ENCODE results near the gene TF. TPM values are rescaled to one million over a fixed set of nuclear protein-coding genes. Genes with fewer than 3 reads are reported as not detected.

TF gene
- total RNA-seq = 1 to 10 TPM; 3.7 to 8.2 (median 7.9) TPM

DNA sequence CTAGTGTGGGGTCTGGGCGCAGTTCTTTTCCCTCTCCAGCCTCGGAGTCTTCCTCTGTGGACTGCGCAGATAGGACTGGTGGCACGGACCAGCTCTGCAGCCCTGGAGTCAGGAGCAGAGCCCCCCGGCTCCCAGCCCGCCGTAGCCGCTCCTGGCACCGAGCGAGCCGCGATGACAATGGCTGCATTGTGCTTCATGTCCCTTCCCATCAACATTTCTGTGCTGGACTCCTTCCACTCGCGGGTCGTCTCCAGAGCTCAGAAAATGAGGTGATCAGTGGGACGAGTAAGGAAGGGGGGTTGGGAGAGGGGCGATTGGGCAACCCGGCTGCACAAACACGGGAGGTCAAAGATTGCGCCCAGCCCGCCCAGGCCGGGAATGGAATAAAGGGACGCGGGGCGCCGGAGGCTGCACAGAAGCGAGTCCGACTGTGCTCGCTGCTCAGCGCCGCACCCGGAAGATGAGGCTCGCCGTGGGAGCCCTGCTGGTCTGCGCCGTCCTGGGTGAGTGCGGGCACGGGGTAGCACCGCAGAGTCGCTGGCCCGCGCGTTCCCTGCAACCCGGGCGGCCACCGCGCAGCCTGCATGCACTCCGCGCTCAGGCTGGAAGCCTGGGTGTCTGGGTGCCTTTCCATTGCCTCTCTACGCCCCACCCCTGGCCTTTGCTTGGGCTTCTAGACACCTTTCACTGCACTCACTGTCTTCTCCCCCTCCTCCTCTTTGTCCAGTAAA, at the start of gene TF:
TSS of gene TF (plus strand) at position 413 of the 731 bp plus-strand sequence. CDS start at position 461, 48 bp downstream.
- no peak within 1 kb of the TSS for H3K4me3 Mint-ChIP-seq
- no peaks in the 10 kb centered on the region for H3K9me3 Mint-ChIP-seq
- no peak for DNase-seq
- H3K4me1 Mint-ChIP-seq (ENCODE audit: low read depth) = peaks cover 2% of the 10 kb centered on the region
- H3K27me3 Mint-ChIP-seq (ENCODE audit: low read depth) = peaks cover 39% of the 10 kb centered on the region
- ATAC-seq = peak in 1 of 2 donors; percentile 47
- H3K36me3 Mint-ChIP-seq (ENCODE audit: insufficient read depth) = no peaks in the 10 kb centered on the region

- Mint-ChIP-seq H3K9me3 (no peaks in the 10 kb centered on the region), H3K4me3 (no peak overlapping the region), H3K36me3 (ENCODE audit: insufficient read depth) (no peaks in the 10 kb centered on the region), H3K27me3 (ENCODE audit: low read depth) (peaks cover 4% of the 10 kb centered on the region), H3K4me1 (ENCODE audit: low read depth) (no peaks in the 10 kb centered on the region)
- ATAC-seq (no peak), DNase-seq (no peak)
These were observed 48.2 kb upstream of the TF start for GRCh38 chr3:133697960-133698359.

GRCh38 chr3:133699467-133699866, 46.7 kb upstream of the TF start:
- ATAC-seq (no peak), DNase-seq (no peak)
- Mint-ChIP-seq H3K4me3 (no peak overlapping the region), H3K27me3 (ENCODE audit: low read depth) (peaks cover 4% of the 10 kb centered on the region), H3K9me3 (no peaks in the 10 kb centered on the region), H3K36me3 (ENCODE audit: insufficient read depth) (no peaks in the 10 kb centered on the region), H3K4me1 (ENCODE audit: low read depth) (no peaks in the 10 kb centered on the region)

- no peak for ATAC-seq
- no peak for DNase-seq
These were observed 46.3 kb upstream of the TF start for GRCh38 chr3:133699903-133700302.

GRCh38 chr3:133700351-133700750, 45.8 kb upstream of the TF start:
- Mint-ChIP-seq H3K4me3 (no peak overlapping the region), H3K27me3 (ENCODE audit: low read depth) (peaks cover 6% of the 10 kb centered on the region), H3K9me3 (no peaks in the 10 kb centered on the region), H3K4me1 (ENCODE audit: low read depth) (no peaks in the 10 kb centered on the region), H3K36me3 (ENCODE audit: insufficient read depth) (no peaks in the 10 kb centered on the region)
- no peak for ATAC-seq
- no peak for DNase-seq

More at GRCh38 chr3:133699903-133700302, 46.3 kb upstream of the TF start:
- H3K9me3 Mint-ChIP-seq = no peaks in the 10 kb centered on the region
- H3K4me3 Mint-ChIP-seq = no peak overlapping the region
- peaks cover 4% of the 10 kb centered on the region for H3K27me3 Mint-ChIP-seq (ENCODE audit: low read depth)
- H3K36me3 Mint-ChIP-seq (ENCODE audit: insufficient read depth) = no peaks in the 10 kb centered on the region
- no peaks in the 10 kb centered on the region for H3K4me1 Mint-ChIP-seq (ENCODE audit: low read depth)

DNA sequence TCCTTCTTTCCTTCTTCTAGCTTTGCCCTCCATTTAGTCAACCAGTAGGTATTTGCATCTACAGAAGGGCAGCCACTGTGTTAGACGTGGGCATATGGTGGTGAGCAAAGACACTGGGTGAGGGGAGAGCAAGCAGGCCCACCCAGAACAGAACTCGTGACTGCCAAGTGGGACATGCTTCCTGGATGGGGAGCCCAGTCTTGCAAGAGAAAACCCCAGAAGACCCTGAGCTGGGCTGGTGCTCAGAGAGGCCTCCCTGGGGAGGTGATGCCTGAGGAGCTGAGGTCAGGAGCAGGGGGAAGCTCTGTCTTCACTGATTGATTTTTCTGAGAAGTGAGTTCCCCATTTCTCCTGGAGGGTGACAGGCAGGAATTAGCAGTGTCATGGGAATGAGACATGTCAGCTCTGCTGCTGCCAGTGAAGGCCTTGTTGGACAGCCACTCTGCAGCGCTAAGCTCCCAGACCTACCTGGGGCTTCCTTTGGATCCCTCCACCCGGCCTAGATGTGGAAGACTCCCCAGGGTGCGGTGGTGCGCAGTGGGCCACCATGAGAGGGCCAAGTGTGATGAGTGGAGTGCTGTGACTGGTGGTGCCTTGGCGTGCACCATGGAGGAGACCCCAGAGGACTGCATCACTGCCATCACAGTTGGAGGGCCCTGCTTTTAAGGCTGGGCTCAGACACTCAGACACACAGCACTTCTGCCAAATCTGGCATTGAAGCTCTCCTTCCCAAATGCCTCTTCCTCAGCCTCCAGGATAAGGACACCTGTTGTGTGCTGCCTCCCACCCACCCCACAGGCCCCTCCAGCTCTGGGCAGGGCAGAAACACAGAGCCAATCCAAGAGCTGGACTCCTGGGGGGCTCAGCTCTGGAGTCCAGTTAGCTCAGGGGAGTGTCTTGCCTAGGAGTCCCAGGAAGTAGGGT, 44.5 kb upstream of the TF start:
- Mint-ChIP-seq H3K36me3 (ENCODE audit: insufficient read depth) (no peaks in the 10 kb centered on the region), H3K4me1 (ENCODE audit: low read depth) (no peaks in the 10 kb centered on the region), H3K9me3 (no peaks in the 10 kb centered on the region), H3K4me3 (no peak overlapping the region), H3K27me3 (ENCODE audit: low read depth) (peaks cover 7% of the 10 kb centered on the region)
- ATAC-seq = no peak
- no peak for DNase-seq

GRCh38 chr3:133703915-133704314, 42.3 kb upstream of the TF start:
- Mint-ChIP-seq H3K9me3 (no peaks in the 10 kb centered on the region), H3K36me3 (ENCODE audit: insufficient read depth) (no peaks in the 10 kb centered on the region), H3K27me3 (ENCODE audit: low read depth) (peaks cover 9% of the 10 kb centered on the region), H3K4me3 (no peak overlapping the region), H3K4me1 (ENCODE audit: low read depth) (no peaks in the 10 kb centered on the region)
- ATAC-seq (no peak), DNase-seq (no peak)

DNA sequence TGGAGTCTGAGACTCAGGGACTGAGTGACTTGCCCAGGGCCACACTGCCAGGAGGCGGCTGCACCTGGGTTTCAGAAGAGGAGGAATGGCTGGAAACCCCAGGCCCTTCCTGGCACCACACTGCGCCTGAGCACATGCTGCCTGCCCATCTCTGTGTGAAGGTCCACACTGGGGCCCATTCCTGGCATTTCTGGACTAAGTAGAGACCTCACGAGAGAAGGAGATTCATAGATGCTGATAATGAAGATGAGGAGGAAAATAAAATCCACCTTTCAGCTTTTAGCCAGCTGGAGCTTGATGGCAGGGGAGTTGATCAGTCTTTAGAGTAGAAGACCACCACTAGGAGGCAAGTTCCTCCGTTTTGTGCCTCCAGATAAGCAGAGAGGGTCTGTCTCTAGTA, 40.2 kb upstream of the TF start:
- Mint-ChIP-seq H3K4me3 (no peak overlapping the region), H3K4me1 (ENCODE audit: low read depth) (no peaks in the 10 kb centered on the region)

GRCh38 chr3:133709139-133709750, 36.9 kb upstream of the TF start:
- DNase-seq (no peak), ATAC-seq (no peak)
- H3K36me3 Mint-ChIP-seq (ENCODE audit: insufficient read depth) = no peaks in the 10 kb centered on the region
- H3K9me3 Mint-ChIP-seq = no peaks in the 10 kb centered on the region
- H3K27me3 Mint-ChIP-seq (ENCODE audit: low read depth) = peaks cover 17% of the 10 kb centered on the region
- no peak overlapping the region for H3K4me3 Mint-ChIP-seq
- H3K4me1 Mint-ChIP-seq (ENCODE audit: low read depth) = no peaks in the 10 kb centered on the region

More for the DNA sequence above, 40.2 kb upstream of the TF start:
- Mint-ChIP-seq H3K9me3 (no peaks in the 10 kb centered on the region), H3K36me3 (ENCODE audit: insufficient read depth) (no peaks in the 10 kb centered on the region), H3K27me3 (ENCODE audit: low read depth) (peaks cover 16% of the 10 kb centered on the region)
- DNase-seq (no peak), ATAC-seq (no peak)

- H3K4me1 Mint-ChIP-seq (ENCODE audit: low read depth) = no peaks in the 10 kb centered on the region
- H3K27me3 Mint-ChIP-seq (ENCODE audit: low read depth) = peaks cover 15% of the 10 kb centered on the region
- H3K36me3 Mint-ChIP-seq (ENCODE audit: insufficient read depth) = no peaks in the 10 kb centered on the region
- ATAC-seq = no peak
- DNase-seq = no peak
- no peak overlapping the region for H3K4me3 Mint-ChIP-seq
- H3K9me3 Mint-ChIP-seq = no peaks in the 10 kb centered on the region
These were observed 35.2 kb upstream of the TF start for GRCh38 chr3:133711013-133711412.

DNA sequence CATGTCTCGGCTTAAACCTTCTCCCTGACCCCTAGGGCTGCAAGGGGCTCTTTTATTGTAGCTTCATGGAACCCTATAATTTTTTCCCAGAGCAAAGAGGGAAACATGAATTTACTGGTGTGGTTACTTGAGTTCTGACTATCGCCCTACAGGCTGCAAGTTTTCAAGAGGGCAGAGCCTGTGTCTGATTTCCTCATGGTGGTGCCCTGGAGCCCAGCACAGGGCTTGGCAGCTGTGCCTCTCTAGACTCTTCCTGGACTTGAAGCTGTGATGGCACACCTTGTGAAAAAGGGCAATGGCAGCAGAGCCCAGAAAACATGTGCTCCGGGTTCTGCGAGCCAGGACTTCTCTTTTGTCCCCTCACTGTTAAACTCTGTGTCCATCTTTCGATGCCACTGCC, 34.2 kb upstream of the TF start:
- no peak for DNase-seq
- peaks cover 15% of the 10 kb centered on the region for H3K27me3 Mint-ChIP-seq (ENCODE audit: low read depth)
- no peak for ATAC-seq
- H3K36me3 Mint-ChIP-seq (ENCODE audit: insufficient read depth) = no peaks in the 10 kb centered on the region
- H3K9me3 Mint-ChIP-seq = no peaks in the 10 kb centered on the region
- H3K4me1 Mint-ChIP-seq (ENCODE audit: low read depth) = no peaks in the 10 kb centered on the region
- H3K4me3 Mint-ChIP-seq = no peak overlapping the region

- no peak for DNase-seq
- peaks cover 12% of the 10 kb centered on the region for H3K27me3 Mint-ChIP-seq (ENCODE audit: low read depth)
- no peaks in the 10 kb centered on the region for H3K36me3 Mint-ChIP-seq (ENCODE audit: insufficient read depth)
- H3K9me3 Mint-ChIP-seq = no peaks in the 10 kb centered on the region
- no peak overlapping the region for H3K4me3 Mint-ChIP-seq
- H3K4me1 Mint-ChIP-seq (ENCODE audit: low read depth) = no peaks in the 10 kb centered on the region
- no peak for ATAC-seq
These were observed 32.8 kb upstream of the TF start for GRCh38 chr3:133713347-133713746.

- DNase-seq (no peak), ATAC-seq (no peak)
- Mint-ChIP-seq H3K27me3 (ENCODE audit: low read depth) (no peaks in the 10 kb centered on the region), H3K4me1 (ENCODE audit: low read depth) (no peaks in the 10 kb centered on the region), H3K36me3 (ENCODE audit: insufficient read depth) (no peaks in the 10 kb centered on the region), H3K4me3 (no peak overlapping the region), H3K9me3 (peaks cover 9% of the 10 kb centered on the region)
These were observed 28.8 kb upstream of the TF start for GRCh38 chr3:133717424-133717823.

DNA sequence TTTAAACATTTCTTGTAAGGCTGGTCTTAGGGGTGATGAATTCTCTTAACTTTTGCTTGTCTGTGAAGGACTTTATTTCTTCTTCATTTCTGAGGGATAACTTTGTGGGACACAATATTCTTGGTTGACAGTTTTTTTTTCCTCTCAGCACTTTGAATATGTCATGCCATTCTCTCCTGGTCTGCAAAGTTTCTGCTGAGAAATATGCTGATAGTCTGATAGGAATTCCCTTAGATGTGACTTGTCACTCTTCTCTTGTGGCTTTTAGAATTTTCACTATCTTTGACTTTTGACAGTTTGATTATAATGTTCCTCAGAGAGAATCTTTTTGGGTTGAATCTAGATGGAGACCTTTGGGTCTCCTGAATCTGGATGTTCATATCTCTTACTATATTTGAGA, 23.3 kb upstream of the TF start:
- no peak for ATAC-seq
- H3K4me1 Mint-ChIP-seq (ENCODE audit: low read depth) = no peaks in the 10 kb centered on the region
- H3K36me3 Mint-ChIP-seq (ENCODE audit: insufficient read depth) = no peaks in the 10 kb centered on the region

More for the DNA sequence above, 23.3 kb upstream of the TF start:
- Mint-ChIP-seq H3K9me3 (peaks cover 19% of the 10 kb centered on the region), H3K4me3 (no peak overlapping the region), H3K27me3 (ENCODE audit: low read depth) (no peaks in the 10 kb centered on the region)
- no peak for DNase-seq

Measured in activated T-cell treated with anti-CD3 and anti-CD28 coated beads, Interleukin-2, amount 50 U/mL, for 4 hours (primary cell).